SK-N-SH treated with all-trans-retinoic acid at 6 μM for 48 hours (cell line): Measurements from ENCODE around the gene STPG1.

Experiments
- ARNTL ChIP-seq: fragments of 450-650 bp; formaldehyde crosslinking; IDR thresholded peaks from 2 replicates; pipeline ENCODE4 v1.5.0; 2020; ENCODE audit warnings: low read depth, mild to moderate bottlenecking, moderate library complexity, borderline replicate concordance
- CREB5 ChIP-seq: fragments of 250-450 bp; sonication (Bioruptor Pico); IDR thresholded peaks from 2 replicates; pipeline ENCODE4 v1.5.1; 2020; ENCODE audit warnings: low read depth, mild to moderate bottlenecking, moderate library complexity
- GLIS3 ChIP-seq: fragments of 250-450 bp; sonication (Bioruptor Pico); IDR thresholded peaks from 2 replicates; pipeline ENCODE4 v1.5.0; 2020; ENCODE audit warnings: mild to moderate bottlenecking, moderate library complexity
- ISL1 ChIP-seq: fragments of 250-450 bp; sonication (Bioruptor Pico); IDR thresholded peaks from 2 replicates; pipeline ENCODE4 v2.1.2; 2022; ENCODE audit warnings: mild to moderate bottlenecking, moderate library complexity
- PATZ1 ChIP-seq: fragments of 250-450 bp; sonication (Bioruptor Pico); IDR thresholded peaks from 2 replicates; pipeline ENCODE4 v1.8.0; 2020; ENCODE audit warnings: mild to moderate bottlenecking, moderate library complexity, borderline replicate concordance
- PPARA ChIP-seq: fragments of 250-450 bp; sonication (Bioruptor Pico); IDR thresholded peaks from 2 replicates; pipeline ENCODE4 v1.5.0; 2020; ENCODE audit warnings: mild to moderate bottlenecking, borderline replicate concordance
- SNAI2 ChIP-seq: fragments of 250-450 bp; sonication (Bioruptor Pico); IDR thresholded peaks from 2 replicates; pipeline ENCODE4 v1.5.0; 2020; ENCODE audit warnings: mild to moderate bottlenecking, moderate library complexity
- ZFP30 ChIP-seq: fragments of 450-650 bp; formaldehyde crosslinking; IDR thresholded peaks from 2 replicates; pipeline ENCODE4 v1.5.0; 2022; ENCODE audit warnings: mild to moderate bottlenecking, moderate library complexity

- no peak for TF ChIP-seq PATZ1 (CRISPR knock-in tag)
- no peak for TF ChIP-seq ARNTL (CRISPR knock-in tag)
- TF ChIP-seq ISL1, result no peak
- TF ChIP-seq PPARA, result no peak
- no peak for TF ChIP-seq ZFP30 (CRISPR knock-in tag)
- TF ChIP-seq CREB5 (CRISPR knock-in tag), result no peak
- TF ChIP-seq SNAI2 (CRISPR knock-in tag), result no peak
- TF ChIP-seq GLIS3, result no peak
Observed at GRCh38 chr1:24386931-24387330, 26.7 kb downstream of the STPG1 start.
